HK-2 (cell line): Measurements from ENCODE around the gene ZNF534.
"Not testable (repeated sequence)": the region's sequence is repeated elsewhere in the genome, so short reads cannot be mapped to it uniquely, and the experiment has no call there.

Experiments
- DNase-seq: peaks from one replicate; pipeline ENCODE4 v3.0.0-alpha.2; 2018; ENCODE audit not compliant: unreplicated experiment

Gene ZNF534

DNA sequence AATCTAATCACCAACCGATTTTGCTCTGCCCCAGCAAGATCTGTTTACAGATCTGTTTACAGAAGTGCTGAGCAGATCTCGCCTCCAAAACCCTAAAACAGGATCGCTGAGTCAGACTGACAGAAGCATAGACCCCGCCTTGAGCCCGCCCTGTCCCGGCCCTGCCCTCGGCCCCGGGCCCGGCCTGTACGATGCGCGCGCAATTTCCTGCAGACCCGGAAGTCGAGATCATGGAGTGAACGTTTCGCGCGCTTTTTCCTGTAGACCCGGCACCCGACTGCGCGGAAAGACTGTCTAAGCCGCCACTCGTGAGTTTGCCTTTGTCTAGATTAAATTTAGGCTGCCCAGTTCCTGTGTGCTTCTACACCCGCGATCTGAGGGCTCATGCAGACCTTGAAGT is at the start of gene ZNF534:
Gene ZNF534 (plus strand): TSS at position 212 of the 400 bp plus-strand sequence. CDS start 2,327 bp downstream, outside the sequence.
- no peak for DNase-seq

DNA sequence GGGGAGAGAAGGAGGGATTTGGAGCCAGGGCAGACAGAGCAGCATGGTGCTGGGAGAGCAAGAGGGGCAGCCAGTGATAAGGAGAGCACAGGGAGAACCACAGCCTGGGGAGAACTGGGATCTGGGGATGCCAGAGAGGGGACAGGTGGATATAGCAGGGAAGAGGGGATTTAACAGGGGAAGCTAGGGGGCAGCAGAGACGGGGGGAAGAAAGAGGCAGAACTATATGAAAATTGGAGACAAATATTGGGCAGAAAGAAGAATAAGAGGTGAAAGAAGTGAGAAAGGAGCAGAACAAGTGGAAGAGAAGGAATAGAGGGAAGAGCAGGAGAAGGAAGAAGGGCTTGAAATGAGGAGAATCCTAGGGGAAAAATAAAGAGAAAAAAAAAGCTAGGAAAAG is 37.8 kb upstream of the ZNF534 start:
- DNase-seq: no peak

DNA sequence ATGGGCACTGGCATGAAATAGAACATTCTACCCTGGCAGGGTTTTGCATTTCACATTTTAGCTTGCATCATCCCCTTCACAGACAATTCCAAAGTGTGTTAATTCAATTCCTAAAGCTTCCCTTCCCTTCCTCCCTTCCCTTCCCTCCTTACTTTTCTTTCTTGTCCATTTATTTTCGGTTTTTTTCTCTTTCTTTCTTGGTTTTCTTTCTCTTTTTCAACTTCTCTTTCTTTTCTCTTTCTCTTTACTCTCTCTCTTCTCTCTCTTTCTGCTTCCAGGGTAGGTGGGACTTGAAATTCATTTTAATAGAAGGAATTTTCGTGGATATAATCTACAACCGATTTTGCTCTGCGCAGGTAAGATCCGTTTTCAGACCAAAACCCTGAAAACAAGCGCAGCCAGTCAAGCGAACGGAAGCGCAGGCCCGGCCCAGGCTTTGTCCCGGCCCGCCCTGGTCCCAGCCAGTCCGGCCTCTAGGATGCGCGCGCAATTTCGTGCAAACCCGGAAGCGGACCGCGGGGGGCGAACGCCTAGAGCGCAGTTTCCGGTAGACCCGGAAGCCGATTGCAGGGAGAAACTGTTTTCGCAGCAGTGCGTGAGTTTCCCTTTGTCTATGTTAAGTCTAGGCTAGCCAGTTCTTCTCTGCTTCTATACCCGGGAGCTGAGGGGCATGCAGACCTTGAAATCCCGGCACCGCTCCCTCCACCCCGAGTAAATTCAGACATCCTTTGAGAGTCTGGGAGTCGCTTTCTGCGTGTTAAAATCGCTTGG is 31.5 kb upstream of the ZNF534 start, which contains the start of gene ZNF528:
Gene ZNF528 (plus strand): TSS at position 540 of the 771 bp plus-strand sequence. CDS start 4,165 bp downstream, outside the sequence.
- peak; percentile 98 for DNase-seq

GRCh38 chr19:52398081-52398441 is 30.9 kb upstream of the ZNF534 start:
- no peak for DNase-seq

DNA sequence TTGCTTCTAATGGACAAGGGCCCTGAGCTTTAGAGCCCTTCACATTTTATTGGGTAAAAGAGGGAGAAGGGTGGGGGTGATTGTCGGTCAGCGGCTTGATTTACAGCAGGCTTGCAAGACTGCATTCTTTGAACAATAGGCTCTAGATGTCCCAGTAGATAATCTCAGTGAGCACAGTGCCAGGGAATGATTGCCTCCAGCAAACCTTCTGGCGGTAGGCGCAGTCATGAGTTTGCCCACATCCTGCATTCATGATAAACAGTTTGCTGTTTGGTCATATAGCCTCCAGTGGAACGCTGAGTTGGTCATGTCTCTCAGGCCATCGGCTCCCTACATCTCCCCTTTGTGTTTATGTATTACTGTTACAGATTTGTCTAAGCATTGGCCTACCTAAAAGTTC is 18.7 kb upstream of the ZNF534 start:
- no peak for DNase-seq

GRCh38 chr19:52415711-52416110 is 13.2 kb upstream of the ZNF534 start:
- no peak for DNase-seq

DNA sequence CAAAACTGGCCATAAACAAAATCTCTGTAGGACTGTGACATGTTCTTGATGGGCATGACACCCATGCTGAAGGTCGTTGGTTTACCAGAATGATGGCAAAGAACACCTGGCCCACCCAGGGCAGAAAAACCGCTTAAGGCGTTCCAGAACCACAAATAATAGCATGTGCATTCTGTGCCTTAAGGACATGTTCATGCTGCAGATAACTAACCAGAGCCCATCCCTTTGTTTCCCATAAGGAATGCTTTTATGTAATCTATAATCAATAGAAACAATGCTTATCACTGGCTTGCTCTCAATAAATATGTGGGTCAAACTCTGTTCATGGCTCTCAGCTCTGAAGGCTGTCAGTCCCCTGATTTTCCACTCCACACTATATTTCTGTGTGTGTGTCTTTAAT is 13.2 kb downstream of the ZNF534 start:
- DNase-seq: no peak

- DNase-seq: no peak
Observed at GRCh38 chr19:52444506-52444905, 15.6 kb downstream of the ZNF534 start.

DNA sequence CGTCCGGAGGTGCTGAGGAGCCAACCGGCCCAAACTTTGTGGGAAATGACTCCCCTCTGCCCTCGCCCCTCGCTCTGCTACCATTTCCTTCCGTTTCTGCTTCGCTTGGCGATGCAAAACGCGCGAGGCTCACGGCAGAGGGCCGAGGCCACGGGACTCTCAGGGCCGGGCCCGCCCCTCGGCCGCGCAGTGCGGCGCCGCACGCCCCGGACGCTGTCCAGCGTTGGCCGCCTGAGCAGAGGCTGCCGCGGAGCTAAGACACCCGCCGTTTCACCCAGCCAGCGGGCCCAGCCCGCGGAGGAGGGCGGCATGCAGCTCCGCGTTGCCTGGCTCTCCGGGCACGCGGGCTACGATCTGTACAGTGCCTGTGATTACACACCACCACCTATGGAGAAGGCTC is 22.3 kb downstream of the ZNF534 start:
- no peak for DNase-seq

DNA sequence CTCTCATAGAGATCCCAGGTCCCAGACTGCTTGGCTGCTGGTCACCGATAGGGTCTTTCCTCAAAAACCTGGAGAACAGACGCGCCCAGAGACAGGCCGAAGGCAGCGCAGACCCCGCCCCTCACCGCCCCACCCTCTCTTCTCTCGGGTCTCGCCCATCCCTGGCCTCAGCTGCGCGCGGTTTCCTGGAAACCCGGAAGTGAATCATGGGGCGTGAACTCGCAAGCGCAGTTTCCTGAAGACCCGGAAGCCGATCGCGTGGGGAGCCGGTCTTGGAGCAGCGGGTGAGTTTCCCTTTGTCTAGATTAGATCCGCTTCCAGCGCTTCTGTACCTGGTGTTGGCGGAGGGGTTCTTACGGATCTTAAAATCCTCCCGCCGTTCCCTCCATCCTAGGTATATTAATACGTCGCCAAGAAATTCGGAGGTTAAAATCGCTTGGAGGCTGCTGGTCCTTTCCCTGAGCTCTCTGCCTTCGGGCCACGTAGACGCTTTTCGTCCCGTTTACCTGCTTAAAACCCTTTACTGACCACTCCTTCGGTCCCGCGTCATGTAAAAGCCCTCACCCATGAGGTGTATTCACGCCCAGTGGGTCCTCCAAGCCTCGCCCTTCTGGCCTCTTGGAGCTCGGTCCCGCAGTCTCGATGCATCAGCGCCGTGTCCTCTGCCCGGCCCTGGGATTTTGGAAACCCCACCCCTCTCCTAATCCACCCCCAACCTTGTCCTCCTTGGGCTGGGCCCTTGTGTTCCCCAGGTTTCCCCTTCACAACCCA is 24.6 kb downstream of the ZNF534 start, which contains the start of gene ZNF578:
Gene ZNF578 (plus strand): TSS at position 230 of the 771 bp plus-strand sequence. CDS start 48,293 bp downstream, outside the sequence.
- DNase-seq: peak; percentile 76

DNA sequence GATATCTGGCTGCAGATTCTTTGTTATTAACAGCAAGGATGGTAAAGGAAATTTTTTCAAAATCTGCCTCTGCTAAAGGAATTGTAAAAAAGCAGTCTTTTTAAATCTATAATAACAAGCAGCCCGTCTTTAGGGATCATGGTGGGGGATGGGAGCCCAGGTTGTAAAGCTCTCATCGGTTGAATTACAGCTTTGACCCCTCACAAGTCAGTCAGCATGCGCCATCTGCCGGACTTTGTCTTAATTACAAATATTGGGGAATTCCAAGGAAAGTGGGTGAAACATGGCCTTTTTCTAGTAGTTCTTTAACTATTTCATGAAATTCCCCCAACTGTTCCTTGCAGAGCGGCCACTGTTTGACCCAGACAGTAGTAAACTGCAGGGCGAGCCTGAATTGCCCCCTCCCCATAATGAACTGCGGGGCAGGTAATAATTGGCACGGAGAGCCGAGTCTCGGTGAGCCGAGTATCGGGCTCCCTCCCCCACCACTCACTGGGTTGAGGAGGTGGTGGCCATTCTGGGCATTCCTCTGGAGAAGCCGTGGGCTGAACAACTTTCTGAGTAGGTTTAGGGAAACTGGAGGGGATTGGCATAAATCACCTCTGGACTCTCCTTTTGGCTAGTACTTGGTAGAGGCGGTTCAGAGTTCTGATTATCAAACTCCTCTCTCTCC is 36.0 kb downstream of the ZNF534 start:
- DNase-seq: no peak

- no peak for DNase-seq
Observed at GRCh38 chr19:52473655-52474350, 44.9 kb downstream of the ZNF534 start.

- no peak for DNase-seq
Observed at GRCh38 chr19:52474351-52475127, 45.6 kb downstream of the ZNF534 start.

- not testable (repeated sequence) for DNase-seq
Observed at GRCh38 chr19:52484111-52484743, 55.3 kb downstream of the ZNF534 start.

- DNase-seq: not testable (repeated sequence)
Observed at GRCh38 chr19:52485064-52485463, 56.1 kb downstream of the ZNF534 start.

DNA sequence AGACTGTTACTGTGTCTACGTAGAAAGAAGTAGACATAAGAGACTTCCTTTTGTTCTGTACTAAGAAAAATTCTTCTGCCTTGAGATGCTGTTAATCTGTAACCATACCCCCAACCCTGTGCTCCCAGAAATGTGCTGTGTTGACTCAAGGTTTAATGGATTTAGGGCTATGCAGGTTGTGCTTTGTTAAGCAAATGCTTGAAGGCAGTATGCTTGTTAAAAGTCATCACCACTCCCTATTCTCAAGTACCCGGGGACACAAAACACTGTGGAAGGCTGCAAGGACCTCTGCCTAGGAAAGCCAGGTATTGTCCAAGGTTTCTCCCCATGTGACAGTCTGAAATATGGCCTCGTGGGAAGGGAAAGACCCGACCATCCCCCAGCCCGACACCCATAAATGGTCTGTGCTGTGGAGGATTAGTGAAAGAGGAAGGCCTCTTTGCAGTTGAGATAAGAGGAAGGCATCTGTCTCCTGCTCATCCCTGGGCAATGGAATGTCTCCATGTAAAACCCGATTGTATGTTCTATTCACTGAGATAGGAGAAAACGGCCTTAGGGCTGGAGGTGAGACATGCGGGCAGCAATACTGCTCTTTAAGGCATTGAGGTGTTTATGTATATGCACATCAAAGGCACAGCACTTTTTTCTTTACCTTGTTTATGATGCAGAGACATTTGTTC is 56.8 kb downstream of the ZNF534 start:
- not testable (repeated sequence) for DNase-seq

DNA sequence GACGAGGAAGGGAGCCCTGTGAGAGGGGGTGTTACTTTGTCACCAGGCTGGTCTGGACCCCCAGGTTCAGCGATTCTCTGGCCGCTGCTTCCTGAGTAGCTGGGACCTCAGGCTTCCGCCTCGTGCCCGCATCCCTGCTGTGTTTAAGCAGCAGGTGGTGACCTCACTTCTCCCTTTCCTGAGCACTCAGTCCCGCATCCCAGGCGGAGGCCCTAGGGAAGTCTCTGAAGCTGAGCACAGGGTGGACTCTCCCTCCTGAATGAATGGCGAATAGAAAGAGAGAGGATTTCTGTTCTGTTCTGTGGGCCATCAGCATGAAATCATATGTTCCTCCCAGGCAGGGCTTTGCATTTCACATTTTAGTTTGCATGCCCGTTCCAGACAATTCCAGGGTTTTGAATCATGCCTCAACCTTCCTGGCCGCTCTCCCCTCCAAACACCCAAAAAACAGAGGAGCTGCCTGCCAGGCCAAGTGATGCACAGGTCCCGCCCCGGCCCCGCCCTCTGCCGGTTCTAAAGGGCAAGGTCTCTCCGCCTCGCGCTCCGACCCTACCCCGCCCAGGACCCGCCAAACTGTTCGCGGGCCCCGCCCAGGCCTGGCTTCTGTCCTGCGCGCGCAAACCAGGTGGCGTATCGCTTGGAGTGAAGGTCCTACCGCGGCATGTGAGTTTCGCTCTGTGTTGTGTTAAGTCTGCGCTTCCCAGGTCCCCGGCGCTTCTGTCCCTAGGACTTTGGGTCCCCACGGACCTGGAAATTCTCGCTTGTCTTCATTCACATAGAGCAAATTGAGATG is 63.4 kb downstream of the ZNF534 start:
- DNase-seq: no peak

DNA sequence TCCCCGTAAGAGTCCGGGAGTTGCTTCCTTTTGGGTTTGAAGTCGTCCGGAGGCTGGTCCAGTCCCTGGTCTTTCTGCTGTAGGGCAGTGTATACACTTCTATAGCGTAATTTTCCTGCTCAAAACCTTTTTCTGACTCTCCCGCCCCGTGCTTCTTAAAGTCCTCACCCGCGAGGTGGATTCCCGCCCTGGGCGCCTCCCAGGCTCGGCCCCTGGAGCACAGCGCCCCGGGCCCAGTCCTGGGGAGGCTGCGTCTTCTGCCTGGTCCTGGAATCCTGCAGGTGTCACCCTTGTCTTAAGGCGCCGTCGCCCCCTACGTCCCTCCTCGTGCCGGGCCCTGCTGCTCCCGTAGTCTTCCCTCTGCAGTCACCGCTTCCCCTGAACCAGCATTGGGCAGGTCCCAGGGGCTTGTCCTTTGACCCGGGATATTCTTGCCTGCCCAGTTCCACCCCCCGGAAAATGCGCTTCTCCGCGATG is 64.1 kb downstream of the ZNF534 start:
- DNase-seq: no peak

GRCh38 chr19:52494518-52494917 is 65.6 kb downstream of the ZNF534 start:
- no peak for DNase-seq
